Measurements from ENCODE around the gene SUMF1. TPM values are rescaled to one million over a fixed set of nuclear protein-coding genes. Genes with fewer than 3 reads are reported as not detected.

The SUMF1 gene
- total and polyA plus RNA-seq, 2 of the 4 experiments (the other 2 are of a cell fraction) = 26.3 to 38.4 TPM

- no peak overlapping the region; the same call in 1 of the 2 replicates for H3K4me2 ChIP-seq (ENCODE audit: low read depth, low read length)
- 43% methylated on average over 3 of the region's 7 CpGs; no CpG with 5 or more reads in 1 of the 2 experiments for WGBS, 2 experiments (ENCODE audit: extremely low coverage in 2 of 2, insufficient read length in 1 of 2)
- dilution Hi-C loops (cut with HindIII; ENCODE audit: low sequenced_read_pairs, unreplicated experiment) = no loop called here
- H3K9ac ChIP-seq (ENCODE audit: low read depth, low read length) = no peak overlapping the region
- H2BK15ac ChIP-seq (ENCODE audit: low read depth, low read length) = no peak overlapping the region
- H4K20me1 ChIP-seq (ENCODE audit: insufficient read depth, low read length) = no peaks in the 10 kb centered on the region
- no peak overlapping the region for H2BK5ac ChIP-seq (ENCODE audit: low read depth, low read length, poor library complexity, severe bottlenecking)
- H3K56ac ChIP-seq (ENCODE audit: extremely low read depth, insufficient read depth, low read length) = no peak overlapping the region
- H2AK5ac ChIP-seq (ENCODE audit: low read depth, low read length) = no peak overlapping the region
- no TSS peak for BruUV-seq (replicated peaks)
- H3K23ac ChIP-seq (ENCODE audit: low read depth, low read length) = no peak overlapping the region
- intact Hi-C loops (cut with micrococcal nuclease) = no loop called here
- H4K5ac ChIP-seq (ENCODE audit: low read depth, low read length) = no peak overlapping the region
- H3K9me3 ChIP-seq (ENCODE audit: control insufficient read depth, insufficient read depth, low read length) = no peaks in the 10 kb centered on the region
- in situ Hi-C loops (cut with MboI; ENCODE audit: low sequenced_read_pairs) = no loop called here
- H2BK120ac ChIP-seq (ENCODE audit: low read depth, low read length) = no peak overlapping the region
- peaks cover 23% of the 10 kb centered on the region for H3K27me3 ChIP-seq (ENCODE audit: control insufficient read depth, insufficient read depth, low read length)
- H3K79me1 ChIP-seq (ENCODE audit: low read depth in 1 of 2, low read length in 2 of 2) = no peaks in the 10 kb centered on the region
- TF ChIP-seq CEBPB (IDR thresholded peaks at IDR 0.05; ENCODE audit: low read depth, low read length) (peak; percentile 15; the same call in 1 of the 2 replicates), NFE2L2 (IDR thresholded peaks at IDR 0.05; ENCODE audit: low read depth, low read length) (no peak; the same call in 1 of the 2 replicates)
- no peak overlapping the region for H3K18ac ChIP-seq (ENCODE audit: low read depth, low read length)
- ATAC-seq (ENCODE audit: low read depth) (peak; percentile 56), DNase-seq (peak; percentile 69)
- no peak overlapping the region for H2AK9ac ChIP-seq (replicated peaks; ENCODE audit: low read depth, low read length, poor library complexity)
- no peak overlapping the region for H3K4ac ChIP-seq (ENCODE audit: low read depth, low read length)
- no peak overlapping the region for H3K27ac ChIP-seq (ENCODE audit: insufficient read depth, low read length)
- H2BK20ac ChIP-seq (ENCODE audit: low read depth, low read length) = no peak overlapping the region
- H3K9me1 ChIP-seq (ENCODE audit: insufficient read depth, low read length) = no peaks in the 10 kb centered on the region
- no peak overlapping the region for H3K14ac ChIP-seq (replicated peaks; ENCODE audit: low read depth, low read length)
- peaks cover 4% of the 10 kb centered on the region for H3K4me1 ChIP-seq (ENCODE audit: control insufficient read depth, insufficient read depth, low read length)
- ChIA-PET CTCF (no interaction called here), POLR2A (ENCODE audit: unreplicated experiment) (no interaction called here)
- H3K36me3 ChIP-seq (ENCODE audit: control insufficient read depth, insufficient read depth, low read length) = no peaks in the 10 kb centered on the region
- no peak overlapping the region for H4K8ac ChIP-seq (ENCODE audit: low read depth in 2 of 2, low read length in 2 of 2)
- H2AFZ ChIP-seq (replicated peaks; ENCODE audit: low read length, poor library complexity) = no peak overlapping the region
- no peak overlapping the region for H3K4me3 ChIP-seq (ENCODE audit: insufficient read depth, low read depth, low read length)
- no peak overlapping the region for H4K91ac ChIP-seq (ENCODE audit: insufficient read depth, low read depth, low read length)
Measured at GRCh38 chr3:4474683-4475490, 7.8 kb upstream of the SUMF1 start.
